HUES48 (cell line): ENCODE results near the gene PALD1.

Source experiments
- H3K27ac ChIP-seq: one replicate; pipeline ENCODE4 v1.7.0; 2013; ENCODE audit warnings: low read depth, low read length, inconsistent platforms
- H3K27me3 ChIP-seq: 2 replicates; pipeline ENCODE4 v1.6.1; 2013; ENCODE audit warnings: mild to moderate bottlenecking, low read length; ENCODE audit not compliant: control insufficient read depth, insufficient read depth
- H3K36me3 ChIP-seq: 2 replicates; pipeline ENCODE4 v1.6.1; 2013; ENCODE audit warnings: low read length; ENCODE audit not compliant: control insufficient read depth, insufficient read depth
- H3K4me1 ChIP-seq: 2 replicates; pipeline ENCODE4 v1.6.1; 2013; ENCODE audit warnings: mild to moderate bottlenecking, low read length; ENCODE audit not compliant: control insufficient read depth, insufficient read depth
- H3K4me3 ChIP-seq: 2 replicates; pipeline ENCODE4 v1.5.1; 2013; ENCODE audit warnings: mild to moderate bottlenecking, low read depth, low read length
- H3K9ac ChIP-seq: 2 replicates; pipeline ENCODE4 v1.6.1; 2013; ENCODE audit warnings: mild to moderate bottlenecking, low read depth, low read length, moderate library complexity
- H3K9me3 ChIP-seq: 2 replicates; pipeline ENCODE4 v1.6.1; 2013; ENCODE audit warnings: low read length; ENCODE audit not compliant: control insufficient read depth, insufficient read depth

PALD1 gene

DNA sequence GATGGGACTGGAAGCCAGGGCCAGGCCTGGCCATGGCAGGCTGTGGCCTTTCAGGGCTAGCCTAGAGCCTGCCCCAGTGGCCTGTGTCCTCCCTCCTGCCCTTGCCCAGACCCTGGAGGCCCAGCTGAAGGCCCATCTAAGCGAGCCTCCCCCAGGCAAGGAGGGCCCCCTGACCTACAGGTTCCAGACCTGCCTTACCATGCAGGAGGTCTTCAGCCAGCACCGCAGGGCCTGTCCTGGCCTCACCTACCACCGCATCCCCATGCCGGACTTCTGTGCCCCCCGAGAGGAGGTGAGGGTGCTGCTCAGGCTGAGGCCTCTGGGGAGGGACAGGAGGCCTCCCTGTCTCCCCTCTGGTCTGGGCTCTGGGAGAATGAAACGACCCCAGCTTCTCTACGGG, 60.9 kb downstream of the PALD1 start:
- Histone ChIP-seq H3K9ac (no peak overlapping the region), H3K27ac (no peak overlapping the region), H3K27me3 (no peaks in the 10 kb centered on the region), H3K4me1 (peaks cover 10% of the 10 kb centered on the region), H3K4me3 (no peak overlapping the region), H3K9me3 (no peaks in the 10 kb centered on the region), H3K36me3 (peaks cover 28% of the 10 kb centered on the region)

DNA sequence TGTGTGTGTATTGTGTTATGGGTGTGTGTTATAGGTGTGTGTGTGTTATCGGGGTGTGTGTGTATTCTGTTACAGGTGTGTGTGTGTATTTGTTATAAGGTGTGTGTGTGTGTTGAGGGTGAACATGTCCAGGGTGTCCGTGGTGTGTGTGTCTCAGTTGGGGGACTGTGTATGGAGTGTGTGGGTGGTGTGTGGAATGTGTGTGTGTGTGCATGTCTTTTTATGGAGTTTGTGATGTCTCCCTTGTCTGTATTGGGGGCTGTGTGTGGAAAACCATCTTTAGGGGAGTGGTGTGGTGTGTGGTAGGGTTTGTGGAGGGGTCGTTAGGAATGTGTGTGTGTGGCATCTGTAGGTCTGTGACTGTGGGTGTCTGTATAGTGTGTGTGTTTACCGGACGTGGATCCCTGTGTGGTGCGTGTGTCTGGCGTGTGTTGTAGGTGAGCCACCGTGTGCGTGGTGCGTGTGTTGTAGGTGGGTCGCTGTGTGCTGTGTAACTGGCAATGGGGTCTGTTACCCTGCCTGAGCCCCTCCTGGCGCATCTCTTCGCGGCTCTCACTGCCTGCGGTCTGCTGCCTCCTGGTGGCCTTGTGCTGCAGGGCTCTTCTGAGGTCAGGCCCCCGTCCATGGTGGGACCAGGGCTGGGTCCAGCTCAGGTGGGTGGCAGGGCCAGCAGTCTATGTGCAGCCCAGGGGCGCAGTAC, 61.7 kb downstream of the PALD1 start:
- H3K9me3 ChIP-seq: no peaks in the 10 kb centered on the region
- H3K27ac ChIP-seq: no peak overlapping the region
- H3K36me3 ChIP-seq: peaks cover 24% of the 10 kb centered on the region
- H3K27me3 ChIP-seq: no peaks in the 10 kb centered on the region
- no peak overlapping the region for H3K4me3 ChIP-seq
- no peak overlapping the region for H3K9ac ChIP-seq
- H3K4me1 ChIP-seq: peaks cover 10% of the 10 kb centered on the region

- Histone ChIP-seq H3K27me3 (no peaks in the 10 kb centered on the region), H3K4me1 (peaks cover 10% of the 10 kb centered on the region), H3K9me3 (no peaks in the 10 kb centered on the region), H3K9ac (no peak overlapping the region), H3K27ac (no peak overlapping the region), H3K4me3 (no peak overlapping the region), H3K36me3 (peaks cover 24% of the 10 kb centered on the region)
These were observed 62.3 kb downstream of the PALD1 start for GRCh38 chr10:70540789-70541360.

DNA sequence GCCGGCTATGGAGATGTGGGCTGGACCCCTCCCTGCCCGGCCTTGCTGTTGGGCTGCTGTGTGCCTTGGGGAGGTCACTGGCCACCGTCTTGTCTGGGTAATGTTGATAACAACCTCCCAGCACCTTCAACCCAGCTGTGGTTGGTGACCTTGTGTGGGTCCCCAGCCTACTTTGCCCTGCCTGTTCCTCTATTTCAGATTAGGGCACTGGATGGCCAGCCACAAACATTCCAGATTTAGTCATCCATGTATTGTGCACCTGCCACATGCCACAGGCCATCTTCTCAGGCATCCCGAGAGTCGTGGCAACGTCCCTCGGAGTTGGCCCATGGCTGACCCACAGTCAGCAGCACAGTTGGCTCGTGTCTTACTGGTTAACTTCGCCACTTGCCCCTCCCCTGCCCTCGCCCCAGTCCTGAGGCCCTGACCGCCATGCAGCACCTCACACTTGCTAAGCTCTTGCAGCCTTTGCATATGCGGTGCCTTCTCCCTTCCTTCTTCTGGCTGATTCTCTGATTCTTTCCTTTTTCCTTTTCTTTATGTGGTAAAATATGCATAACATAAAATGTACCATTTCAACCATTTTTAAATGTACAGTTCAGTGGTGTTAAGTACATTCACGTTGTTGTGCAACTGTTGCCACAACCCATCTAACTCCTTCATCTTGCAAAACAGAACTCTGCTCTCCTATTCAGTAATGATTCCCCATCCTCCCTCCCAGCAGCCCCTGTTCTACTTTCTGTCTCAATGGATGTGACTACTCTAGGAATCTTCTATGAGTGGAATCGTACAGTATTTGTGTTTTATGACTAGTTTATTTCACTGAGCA, 63.4 kb downstream of the PALD1 start:
- Histone ChIP-seq H3K9ac (no peak overlapping the region), H3K36me3 (peaks cover 24% of the 10 kb centered on the region), H3K27ac (no peak overlapping the region)

DNA sequence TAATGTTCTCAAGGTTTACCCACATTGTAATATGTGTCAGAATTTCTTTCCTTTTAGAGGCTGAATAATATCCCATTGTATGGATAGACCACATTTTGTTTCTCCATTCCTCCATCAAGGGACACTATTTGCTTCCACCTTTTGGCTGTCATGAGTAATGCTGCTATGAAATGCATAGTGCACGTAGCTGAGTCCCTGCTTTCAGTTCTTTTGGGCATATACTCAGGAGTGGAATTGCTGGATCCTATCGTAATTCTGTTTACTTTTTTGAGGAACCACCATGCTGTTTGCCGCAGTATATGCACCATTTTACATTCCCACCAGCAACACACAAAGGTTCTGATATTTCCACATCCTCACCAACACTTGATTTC, 64.0 kb downstream of the PALD1 start:
- Histone ChIP-seq H3K27me3 (no peaks in the 10 kb centered on the region), H3K9me3 (no peaks in the 10 kb centered on the region), H3K36me3 (peaks cover 27% of the 10 kb centered on the region), H3K9ac (no peak overlapping the region), H3K4me1 (no peaks in the 10 kb centered on the region), H3K4me3 (no peak overlapping the region), H3K27ac (no peak overlapping the region)

More for the DNA sequence above, 63.4 kb downstream of the PALD1 start:
- Histone ChIP-seq H3K4me3 (no peak overlapping the region), H3K27me3 (no peaks in the 10 kb centered on the region), H3K4me1 (no peaks in the 10 kb centered on the region), H3K9me3 (no peaks in the 10 kb centered on the region)

- H3K9me3 ChIP-seq: no peaks in the 10 kb centered on the region
- H3K9ac ChIP-seq: no peak overlapping the region
- H3K27me3 ChIP-seq: no peaks in the 10 kb centered on the region
- H3K4me3 ChIP-seq: no peak overlapping the region
- no peaks in the 10 kb centered on the region for H3K4me1 ChIP-seq
- peaks cover 28% of the 10 kb centered on the region for H3K36me3 ChIP-seq
- no peak overlapping the region for H3K27ac ChIP-seq
These were observed 65.3 kb downstream of the PALD1 start for GRCh38 chr10:70543911-70544310.

DNA sequence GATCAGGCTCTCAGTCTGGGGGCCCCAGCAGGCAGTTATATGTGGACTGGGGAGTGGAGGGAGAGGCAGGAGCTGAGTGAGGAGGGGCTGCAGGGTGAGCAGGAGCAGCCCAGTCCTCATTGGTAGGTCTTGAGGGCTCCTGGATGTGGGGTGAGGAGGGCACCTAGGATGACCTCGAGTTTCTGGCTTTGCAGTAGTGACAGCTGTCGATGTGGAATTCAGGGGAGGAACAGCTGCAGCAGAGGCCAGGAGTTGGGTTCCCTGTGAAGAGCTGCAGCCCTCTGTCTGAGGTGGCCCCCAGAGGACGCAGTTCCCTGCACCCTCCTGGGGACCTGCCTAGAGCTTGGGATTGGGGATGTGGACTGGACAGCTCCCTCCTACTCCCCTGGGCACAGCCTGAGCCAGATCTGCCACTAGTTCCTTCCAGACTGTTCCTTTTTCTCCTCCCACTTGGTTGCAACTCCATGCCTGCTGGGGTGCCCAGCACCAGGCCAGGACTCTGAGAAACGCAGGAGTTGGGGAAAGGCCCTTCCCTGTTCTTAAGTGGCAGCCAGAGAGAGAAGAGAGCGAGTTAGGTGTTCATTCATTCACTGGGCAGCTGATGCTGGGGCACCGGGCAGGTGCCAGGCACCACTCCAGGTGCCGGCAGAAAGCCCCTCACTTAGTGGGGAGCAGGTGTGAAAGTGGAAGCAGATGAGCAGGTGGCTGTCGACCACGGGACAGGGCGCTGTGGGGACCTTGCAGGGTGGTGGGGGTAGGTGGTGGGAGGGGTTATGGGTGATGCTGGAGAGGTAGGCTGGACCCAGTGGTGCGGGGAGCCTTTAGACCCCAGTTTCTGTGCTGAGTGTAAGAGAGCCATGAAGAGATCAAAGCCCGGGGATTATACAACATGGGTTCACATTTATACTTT, 66.1 kb downstream of the PALD1 start:
- no peak overlapping the region for H3K4me3 ChIP-seq
- H3K9me3 ChIP-seq: no peaks in the 10 kb centered on the region
- H3K9ac ChIP-seq: no peak overlapping the region
- no peak overlapping the region for H3K27ac ChIP-seq
- peaks cover 25% of the 10 kb centered on the region for H3K36me3 ChIP-seq
- H3K4me1 ChIP-seq: no peaks in the 10 kb centered on the region
- H3K27me3 ChIP-seq: no peaks in the 10 kb centered on the region

- Histone ChIP-seq H3K4me3 (no peak overlapping the region), H3K36me3 (peaks cover 34% of the 10 kb centered on the region), H3K9me3 (no peaks in the 10 kb centered on the region), H3K27me3 (no peaks in the 10 kb centered on the region), H3K9ac (no peak overlapping the region), H3K4me1 (no peaks in the 10 kb centered on the region), H3K27ac (no peak overlapping the region)
These were observed 68.0 kb downstream of the PALD1 start for GRCh38 chr10:70546584-70546983.

GRCh38 chr10:70549351-70549961, 70.9 kb downstream of the PALD1 start:
- Histone ChIP-seq H3K27ac (no peak overlapping the region), H3K36me3 (peaks cover 38% of the 10 kb centered on the region), H3K9me3 (no peaks in the 10 kb centered on the region), H3K4me1 (no peaks in the 10 kb centered on the region), H3K9ac (no peak overlapping the region), H3K27me3 (no peaks in the 10 kb centered on the region), H3K4me3 (no peak overlapping the region)

- H3K9me3 ChIP-seq: no peaks in the 10 kb centered on the region
- no peak overlapping the region for H3K4me3 ChIP-seq
- H3K36me3 ChIP-seq: peaks cover 38% of the 10 kb centered on the region
- H3K27me3 ChIP-seq: no peaks in the 10 kb centered on the region
- no peak overlapping the region for H3K27ac ChIP-seq
- H3K9ac ChIP-seq: no peak overlapping the region
- no peaks in the 10 kb centered on the region for H3K4me1 ChIP-seq
These were observed 71.4 kb downstream of the PALD1 start for GRCh38 chr10:70549962-70550458.
